ENCODE data around the gene MAPK8. TPM values are rescaled to one million over a fixed set of nuclear protein-coding genes. Genes with fewer than 3 reads are reported as not detected.
A peak's percentile ranks its signal among the peaks of the same experiment; 100 is the strongest.

The MAPK8 gene
- total RNA-seq, 1 donor = 39.1 TPM

GRCh38 chr10:48358838-48359237 is 52.4 kb downstream of the MAPK8 start:
- H3K4me3 ChIP-seq (ENCODE audit: low read depth, low read length) = no peak overlapping the region
- no peak for DNase-seq (ENCODE audit: low read depth)
- no peak for TF ChIP-seq CTCF (IDR thresholded peaks at IDR 0.05; ENCODE audit: insufficient read depth, low read length)

GRCh38 chr10:48361176-48361575 is 54.7 kb downstream of the MAPK8 start:
- DNase-seq (ENCODE audit: low read depth) = no peak
- H3K4me3 ChIP-seq (ENCODE audit: low read depth, low read length) = no peak overlapping the region
- TF ChIP-seq CTCF (IDR thresholded peaks at IDR 0.05; ENCODE audit: insufficient read depth, low read length) = no peak

GRCh38 chr10:48363617-48364355 is 57.3 kb downstream of the MAPK8 start:
- TF ChIP-seq CTCF (IDR thresholded peaks at IDR 0.05; ENCODE audit: insufficient read depth, low read length) = peak; percentile 72
- peak; percentile 88 for DNase-seq (ENCODE audit: low read depth)
- H3K4me3 ChIP-seq (ENCODE audit: low read depth, low read length) = no peak overlapping the region

GRCh38 chr10:48364659-48365405 is 58.4 kb downstream of the MAPK8 start:
- no peak for TF ChIP-seq CTCF (IDR thresholded peaks at IDR 0.05; ENCODE audit: insufficient read depth, low read length)
- no peak overlapping the region for H3K4me3 ChIP-seq (ENCODE audit: low read depth, low read length)
- DNase-seq (ENCODE audit: low read depth) = peak; percentile 77

- no peak overlapping the region for H3K4me3 ChIP-seq (ENCODE audit: low read depth, low read length)
- TF ChIP-seq CTCF (IDR thresholded peaks at IDR 0.05; ENCODE audit: insufficient read depth, low read length) = no peak
- DNase-seq (ENCODE audit: low read depth) = no peak
Observed at GRCh38 chr10:48365668-48366067, 59.2 kb downstream of the MAPK8 start.

- no peak for TF ChIP-seq CTCF (IDR thresholded peaks at IDR 0.05; ENCODE audit: insufficient read depth, low read length)
- no peak overlapping the region for H3K4me3 ChIP-seq (ENCODE audit: low read depth, low read length)
- DNase-seq (ENCODE audit: low read depth) = no peak
Observed at GRCh38 chr10:48366261-48366660, 59.8 kb downstream of the MAPK8 start.

Measured in fibroblast of the aortic adventitia (primary cell).